Measurements from ENCODE around the gene CXorf38.

DNA sequence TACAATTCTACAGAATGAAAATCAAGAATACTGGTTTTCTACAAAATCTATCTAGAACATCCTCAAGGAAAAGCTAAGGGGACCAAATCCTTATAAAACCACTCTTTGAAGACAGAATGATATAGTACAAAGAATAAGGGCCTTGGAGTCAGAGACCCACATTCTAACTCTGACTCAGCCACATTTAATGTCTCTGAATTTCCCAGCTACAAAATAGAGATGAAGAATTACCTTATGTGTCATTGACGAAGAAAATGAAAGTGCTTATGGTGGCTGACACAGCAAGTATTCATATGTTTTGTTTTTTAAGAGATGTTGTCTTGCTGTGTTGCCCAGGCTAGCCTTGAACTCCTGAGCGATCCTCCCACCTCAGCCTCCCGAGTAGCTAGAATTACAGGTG lies 35.9 kb upstream of the CXorf38 start:
- TF ChIP-seq CTCF (conservative IDR thresholded peaks at IDR 0.05 in 1 of 2, IDR thresholded peaks at IDR 0.05 in 1 of 2; ENCODE audit: extremely low read depth in 1 of 2, insufficient read depth in 1 of 2, low read depth in 1 of 2, low read length in 2 of 2) (no peak), EZH2 (IDR thresholded peaks at IDR 0.05; ENCODE audit: borderline replicate concordance, low read length) (no peak)
